Activated T-cell treated with anti-CD3 and anti-CD28 coated beads, Interleukin-2, amount 50 U/mL, for 24 hours (primary cell): ENCODE data around the gene ROBO3.

Experiments used
- DNase-seq: peaks from one replicate; pipeline ENCODE4 v3.0.0-alpha.2; 2020
- H3K27ac Mint-ChIP-seq: 2 replicates; pipeline ENCODE4 v1.8.0; 2020; ENCODE audit warnings: mild to moderate bottlenecking, mixed read lengths
- H3K27me3 Mint-ChIP-seq: 2 replicates; pipeline ENCODE4 v1.8.0; 2020; ENCODE audit warnings: mixed read lengths
- H3K36me3 Mint-ChIP-seq: 2 replicates; pipeline ENCODE4 v1.8.0; 2020; ENCODE audit warnings: low read depth, mixed read lengths
- H3K4me1 Mint-ChIP-seq: 2 replicates; pipeline ENCODE4 v1.8.0; 2020; ENCODE audit warnings: low read depth, mixed read lengths
- H3K4me3 Mint-ChIP-seq: 2 replicates; pipeline ENCODE4 v1.8.0; 2020; ENCODE audit warnings: mild to moderate bottlenecking, moderate library complexity, mixed read lengths
- H3K9me3 Mint-ChIP-seq: 2 replicates; pipeline ENCODE4 v1.8.0; 2020; ENCODE audit warnings: mixed read lengths

ROBO3 gene

DNA sequence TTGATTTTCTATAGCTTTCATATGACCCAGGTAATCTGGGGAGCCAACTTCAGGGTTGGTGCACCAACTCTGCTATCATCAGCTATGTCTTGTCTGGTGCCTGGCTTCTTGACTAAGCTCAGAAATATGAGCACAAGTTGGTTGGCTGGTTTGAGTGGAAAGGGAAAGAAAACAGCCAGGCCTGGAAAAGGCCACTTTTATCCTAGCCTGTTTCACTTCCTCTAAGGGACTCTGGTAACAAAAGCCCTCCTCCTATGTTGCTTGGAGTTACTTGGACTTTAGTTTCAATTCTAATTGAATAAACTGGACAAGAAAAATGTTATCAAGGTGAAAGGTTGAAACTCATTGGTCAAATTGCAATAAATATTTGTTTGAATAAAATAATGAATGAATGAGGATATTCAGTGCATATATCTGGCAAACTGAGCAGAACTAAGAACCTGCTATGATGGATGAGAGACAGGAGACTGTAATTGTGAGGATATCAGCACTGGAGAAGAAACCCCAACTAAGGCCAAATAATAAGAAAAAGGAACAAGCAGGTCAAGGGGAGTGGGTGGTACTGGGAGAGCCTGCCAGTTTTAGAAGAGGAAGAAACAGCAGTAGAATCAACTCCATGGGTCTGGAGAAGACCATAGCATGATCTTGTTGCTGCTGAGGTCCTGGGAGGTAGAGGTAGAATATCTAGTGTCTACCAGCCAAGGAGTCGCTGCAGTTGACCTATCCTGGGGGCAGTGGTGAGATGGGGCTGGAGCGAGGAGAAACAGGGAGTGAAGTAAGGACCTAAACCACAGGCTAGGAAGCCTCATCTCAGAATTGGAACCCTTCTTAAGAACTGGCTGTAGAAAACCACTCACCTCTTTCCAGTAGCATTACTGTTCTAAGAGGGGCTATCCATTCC is 24.2 kb downstream of the ROBO3 start:
- peaks cover 12% of the 10 kb centered on the region for H3K27me3 Mint-ChIP-seq
- no peaks in the 10 kb centered on the region for H3K4me1 Mint-ChIP-seq
- no peaks in the 10 kb centered on the region for H3K9me3 Mint-ChIP-seq
- no peak overlapping the region for H3K27ac Mint-ChIP-seq
- H3K4me3 Mint-ChIP-seq, result no peak overlapping the region
- no peak for DNase-seq
- H3K36me3 Mint-ChIP-seq, result no peaks in the 10 kb centered on the region

DNA sequence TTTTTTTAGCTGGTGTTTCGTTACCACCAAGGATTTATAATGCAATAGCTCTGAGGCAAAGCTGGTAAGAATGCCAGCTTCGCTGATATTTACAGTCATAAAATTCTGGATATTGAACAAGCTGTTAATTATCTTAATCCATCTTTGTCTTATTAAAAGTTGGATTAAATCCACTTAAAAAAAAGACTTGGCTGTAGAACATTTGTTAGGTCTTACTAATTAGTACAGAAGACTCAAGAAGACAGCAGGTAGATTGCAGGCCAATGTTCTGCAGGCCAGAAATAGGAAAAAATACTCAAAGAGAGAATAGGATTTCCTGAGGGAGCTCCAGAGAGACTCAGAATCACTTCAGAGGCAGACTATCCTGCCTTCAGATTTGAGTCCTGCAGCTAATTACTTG is 24.9 kb downstream of the ROBO3 start:
- H3K4me1 Mint-ChIP-seq, result no peaks in the 10 kb centered on the region
- DNase-seq, result no peak
- no peaks in the 10 kb centered on the region for H3K36me3 Mint-ChIP-seq
- peaks cover 10% of the 10 kb centered on the region for H3K27me3 Mint-ChIP-seq
- no peak overlapping the region for H3K4me3 Mint-ChIP-seq
- H3K27ac Mint-ChIP-seq, result no peak overlapping the region
- H3K9me3 Mint-ChIP-seq, result no peaks in the 10 kb centered on the region

DNA sequence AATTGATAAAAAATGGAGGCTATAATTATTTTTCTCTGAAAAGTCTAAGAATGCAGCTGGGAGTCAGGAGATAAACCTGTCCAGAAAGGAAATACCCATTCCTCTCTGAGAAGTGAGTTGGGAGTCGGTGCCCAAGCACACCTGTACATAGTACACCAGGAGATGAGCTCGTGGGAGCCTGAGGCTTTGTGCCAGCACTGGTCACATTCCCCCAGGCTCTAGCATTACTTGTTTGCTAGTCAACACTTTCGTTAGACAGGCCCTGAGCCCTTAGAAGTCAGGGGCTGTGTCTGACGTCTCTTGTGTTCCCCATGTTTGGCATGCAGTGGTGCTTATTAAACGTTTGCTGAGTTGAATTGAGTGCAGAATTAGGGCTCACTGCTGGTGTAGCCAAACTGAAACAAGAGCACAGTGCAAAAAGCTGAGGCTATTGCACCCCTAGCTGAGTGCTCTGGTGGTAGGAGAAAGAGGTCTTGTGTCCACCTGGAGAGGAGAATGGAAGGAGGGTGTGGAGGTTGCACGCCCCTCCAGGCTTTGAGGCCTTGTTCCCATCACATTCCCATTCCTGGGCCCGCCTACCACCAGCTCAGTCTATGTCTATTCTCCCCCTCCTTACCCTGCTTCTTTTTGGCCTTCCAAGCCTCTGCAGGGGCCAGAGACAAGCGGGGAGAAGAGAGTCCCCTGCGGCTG is 25.6 kb downstream of the ROBO3 start:
- Mint-ChIP-seq H3K36me3 (no peaks in the 10 kb centered on the region), H3K27ac (no peak overlapping the region), H3K9me3 (no peaks in the 10 kb centered on the region), H3K4me3 (no peak overlapping the region), H3K27me3 (peaks cover 5% of the 10 kb centered on the region), H3K4me1 (no peaks in the 10 kb centered on the region)
- no peak for DNase-seq

DNA sequence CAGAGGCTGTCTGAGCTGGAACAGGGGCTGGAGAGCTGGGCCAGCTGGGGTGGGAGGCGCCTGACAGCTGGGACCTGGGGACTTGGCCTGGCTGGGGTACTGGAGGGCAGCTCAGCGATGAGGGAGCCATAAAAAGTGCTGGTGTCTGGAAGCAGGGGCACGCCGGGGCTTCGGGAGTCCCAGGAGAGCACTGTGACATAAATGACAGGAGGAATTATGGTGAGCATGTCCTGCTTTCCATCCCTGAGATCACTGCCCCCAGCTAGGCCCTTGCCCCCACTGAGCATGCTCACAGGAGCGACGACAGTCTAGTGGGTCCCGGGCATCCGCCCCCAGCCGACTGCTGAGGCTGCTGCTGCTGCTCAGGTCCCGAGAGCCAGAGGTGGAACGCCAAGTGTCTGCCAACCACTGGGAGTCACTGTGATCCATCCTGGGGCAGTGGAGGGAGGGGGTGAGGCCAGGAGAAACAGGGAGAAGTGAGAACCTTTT is 26.2 kb downstream of the ROBO3 start:
- Mint-ChIP-seq H3K4me1 (no peaks in the 10 kb centered on the region), H3K27ac (no peak overlapping the region), H3K36me3 (no peaks in the 10 kb centered on the region), H3K9me3 (no peaks in the 10 kb centered on the region), H3K27me3 (peaks cover 2% of the 10 kb centered on the region), H3K4me3 (no peak overlapping the region)
- DNase-seq, result no peak

DNA sequence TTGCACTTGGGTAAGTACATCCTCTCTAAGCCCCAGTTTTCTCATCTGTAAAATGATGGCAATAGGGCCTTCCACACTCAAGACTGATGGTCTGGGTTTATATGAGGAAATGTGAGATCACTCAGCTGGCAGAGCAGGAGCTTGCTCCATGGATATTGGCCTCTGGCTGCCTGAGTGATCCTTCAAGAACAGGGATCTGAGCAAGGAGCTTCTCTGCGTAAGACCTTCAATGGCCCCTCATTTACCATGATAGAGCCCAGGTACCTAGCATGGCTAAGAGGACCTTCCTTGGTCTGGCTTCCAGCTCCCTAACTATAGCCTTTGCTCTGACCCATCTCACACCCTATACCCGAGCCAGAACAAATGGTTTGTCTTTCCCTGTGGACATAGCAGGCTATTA is 26.9 kb downstream of the ROBO3 start:
- Mint-ChIP-seq H3K27me3 (no peaks in the 10 kb centered on the region), H3K27ac (no peak overlapping the region), H3K4me1 (no peaks in the 10 kb centered on the region), H3K4me3 (no peak overlapping the region), H3K9me3 (no peaks in the 10 kb centered on the region), H3K36me3 (no peaks in the 10 kb centered on the region)
- no peak for DNase-seq

DNA sequence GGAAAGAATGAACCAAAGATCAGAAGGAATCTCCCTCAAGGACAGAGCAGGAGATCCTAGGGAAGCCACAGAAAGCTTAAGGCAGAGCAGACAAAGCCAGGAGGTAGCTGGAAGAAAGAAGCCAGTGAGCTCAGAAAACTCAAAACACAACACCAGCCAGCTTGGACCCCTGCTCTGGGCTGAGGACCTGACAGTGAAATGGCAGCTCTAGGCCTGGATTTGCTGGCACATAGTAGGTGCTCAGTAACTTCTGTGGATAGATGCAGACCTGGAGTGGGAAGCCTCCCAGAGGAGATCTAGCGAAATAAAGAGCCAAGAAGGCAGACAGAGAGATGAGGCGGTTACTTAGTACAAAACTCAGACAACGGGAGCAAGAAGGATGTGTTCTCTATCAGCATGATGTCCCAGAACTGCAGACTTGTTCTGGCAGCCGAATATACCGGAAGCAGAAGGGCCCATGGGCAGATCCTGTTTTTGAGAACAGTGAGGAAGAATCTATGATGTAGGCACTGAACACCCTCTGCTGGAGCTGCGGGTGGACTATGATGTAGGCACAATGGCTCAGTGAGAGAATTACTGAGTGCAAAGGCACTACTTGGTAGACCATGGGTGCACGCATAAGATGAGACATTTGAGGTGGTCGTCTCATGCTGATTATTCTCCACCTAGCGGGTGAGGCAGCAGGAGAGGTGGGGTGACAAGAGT is 27.7 kb downstream of the ROBO3 start:
- Mint-ChIP-seq H3K4me1 (peaks cover 2% of the 10 kb centered on the region), H3K9me3 (no peaks in the 10 kb centered on the region), H3K27me3 (no peaks in the 10 kb centered on the region), H3K27ac (no peak overlapping the region), H3K4me3 (no peak overlapping the region), H3K36me3 (no peaks in the 10 kb centered on the region)
- no peak for DNase-seq

DNA sequence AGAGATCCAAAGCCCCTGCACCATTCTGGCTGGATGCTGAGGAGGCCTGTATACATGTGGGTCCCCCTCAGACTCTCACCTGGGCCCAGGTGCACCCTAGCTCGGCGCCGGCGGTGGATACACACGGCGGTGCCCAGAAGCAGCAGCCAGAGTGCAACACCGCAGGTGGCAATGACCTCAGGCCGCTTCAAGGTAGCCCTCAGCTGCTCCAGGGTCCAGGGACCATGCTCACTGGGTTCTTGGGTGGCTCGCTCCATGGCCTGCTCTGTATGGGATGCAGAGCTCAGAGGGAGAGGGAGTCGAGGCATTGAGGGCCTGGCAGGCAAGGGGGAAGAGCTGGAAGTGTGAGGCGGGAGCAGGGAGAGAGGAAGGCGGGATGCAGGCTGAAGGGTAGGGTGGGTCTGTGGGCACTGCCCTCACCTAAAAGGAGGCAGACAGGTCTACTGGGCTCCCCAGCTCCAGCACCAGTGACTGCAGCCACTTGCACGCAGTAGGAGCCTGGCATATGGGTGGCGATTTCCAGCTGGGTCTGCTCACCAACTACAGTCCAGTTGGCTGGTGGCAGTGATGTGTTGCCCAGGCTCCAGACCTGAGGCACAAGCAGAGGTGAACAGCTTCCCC is 28.7 kb downstream of the ROBO3 start:
- H3K27me3 Mint-ChIP-seq, result no peaks in the 10 kb centered on the region
- no peaks in the 10 kb centered on the region for H3K9me3 Mint-ChIP-seq
- H3K4me1 Mint-ChIP-seq, result peaks cover 2% of the 10 kb centered on the region
- H3K4me3 Mint-ChIP-seq, result no peak overlapping the region
- H3K36me3 Mint-ChIP-seq, result no peaks in the 10 kb centered on the region
- no peak for DNase-seq
- H3K27ac Mint-ChIP-seq, result no peak overlapping the region

DNA sequence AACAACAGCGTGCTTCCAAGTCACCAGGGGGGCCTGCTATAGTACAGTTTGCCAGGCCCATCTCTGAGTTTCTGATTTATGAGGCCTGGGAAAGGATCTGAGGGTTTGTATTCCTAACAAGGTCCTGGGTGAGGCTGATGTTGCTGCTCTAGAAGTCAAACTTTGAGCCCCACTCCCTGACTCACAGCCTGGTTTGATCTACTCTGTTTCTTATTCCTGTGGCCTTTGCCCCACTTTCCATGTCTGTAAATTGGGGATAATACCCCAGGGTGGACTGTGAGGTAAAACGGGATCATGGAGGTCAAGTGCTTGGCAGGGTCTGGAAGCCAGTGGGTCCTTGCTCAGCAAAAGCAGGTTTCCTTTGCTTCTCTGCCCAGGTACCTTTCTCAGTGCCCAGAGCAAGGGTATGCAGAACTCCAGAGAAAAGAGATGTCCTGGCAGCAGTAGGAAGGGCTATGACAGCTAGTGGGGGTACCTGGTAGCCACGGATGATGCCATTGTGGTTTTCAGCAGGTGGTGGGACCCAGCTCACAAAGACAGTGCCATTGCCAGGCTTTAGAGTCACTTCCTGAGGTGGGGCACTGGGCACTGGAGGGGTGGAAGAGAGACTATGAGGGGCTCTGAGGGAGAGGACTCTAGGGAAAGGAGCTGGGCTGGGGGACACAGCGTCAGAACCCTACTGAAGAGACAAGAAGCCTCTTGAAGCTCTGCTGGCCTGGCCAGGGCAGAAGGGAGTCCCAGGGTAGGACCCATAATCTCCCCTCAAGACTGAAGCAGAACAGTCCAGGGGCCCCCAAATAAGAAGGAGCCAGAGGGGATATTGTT is 29.6 kb downstream of the ROBO3 start:
- no peak for DNase-seq
- Mint-ChIP-seq H3K4me3 (no peak overlapping the region), H3K27me3 (peaks cover 3% of the 10 kb centered on the region), H3K4me1 (peaks cover 2% of the 10 kb centered on the region), H3K36me3 (no peaks in the 10 kb centered on the region), H3K9me3 (no peaks in the 10 kb centered on the region), H3K27ac (no peak overlapping the region)

DNA sequence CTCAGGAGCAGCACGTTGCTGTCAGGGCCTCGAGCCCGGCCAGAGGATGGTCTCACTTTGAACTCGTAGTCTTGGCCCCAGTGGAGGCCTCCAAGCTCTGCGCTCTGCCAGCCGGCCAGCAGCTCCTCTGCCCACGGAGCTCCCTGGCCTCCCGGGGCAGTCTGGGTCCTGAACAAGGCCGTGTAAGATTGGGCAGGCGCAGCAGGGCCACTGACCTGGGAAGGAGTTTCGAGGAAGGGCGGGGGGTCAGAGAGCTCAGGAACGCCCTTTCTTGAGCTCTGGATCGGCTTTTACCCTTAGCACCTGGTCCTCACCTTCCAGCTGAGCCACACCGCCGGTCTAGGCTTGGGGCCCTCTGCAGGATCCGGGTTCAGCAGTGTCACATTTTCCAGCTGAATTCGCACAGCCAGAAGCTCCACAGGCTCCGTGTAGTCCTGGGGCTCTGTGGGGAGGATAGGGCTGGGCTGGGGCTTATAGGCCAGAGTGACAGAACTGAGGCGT is 30.3 kb downstream of the ROBO3 start:
- H3K27me3 Mint-ChIP-seq, result peaks cover 5% of the 10 kb centered on the region
- no peak overlapping the region for H3K27ac Mint-ChIP-seq
- no peaks in the 10 kb centered on the region for H3K9me3 Mint-ChIP-seq
- peaks cover 2% of the 10 kb centered on the region for H3K4me1 Mint-ChIP-seq
- no peak for DNase-seq
- no peak overlapping the region for H3K4me3 Mint-ChIP-seq
- no peaks in the 10 kb centered on the region for H3K36me3 Mint-ChIP-seq

DNA sequence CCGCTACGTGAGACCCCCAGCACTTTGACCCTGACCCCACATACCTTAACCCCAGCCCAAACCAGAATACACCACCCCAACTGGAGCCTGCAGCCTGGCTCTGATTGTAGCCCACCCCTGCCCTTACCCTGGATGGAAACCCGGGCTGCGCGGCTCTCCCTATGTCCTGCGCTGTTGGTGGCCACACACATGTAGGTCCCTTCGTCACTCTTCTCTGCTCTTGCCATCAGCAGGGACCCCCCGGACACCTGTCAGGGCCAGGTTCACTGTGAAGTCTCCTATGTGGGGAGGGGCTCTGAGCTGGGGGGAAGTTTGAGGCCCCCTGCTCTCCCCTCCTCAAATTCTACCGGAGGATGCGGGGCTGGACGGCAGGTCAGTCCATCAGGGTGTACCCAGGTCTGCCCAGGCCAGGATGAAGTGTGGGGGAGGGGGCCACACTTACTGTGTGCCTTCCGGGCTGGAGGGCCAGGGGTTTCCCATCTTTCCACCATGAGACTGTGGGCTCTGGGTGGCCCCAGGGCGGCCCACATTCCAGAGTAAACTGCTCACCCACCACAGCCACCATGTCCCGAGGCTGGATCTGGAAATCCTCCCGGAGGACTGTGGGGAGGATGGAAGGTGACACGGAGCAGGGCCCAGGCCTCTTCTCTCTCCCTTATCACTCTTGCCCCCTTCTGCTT is 31.0 kb downstream of the ROBO3 start:
- H3K4me3 Mint-ChIP-seq, result no peak overlapping the region
- H3K27me3 Mint-ChIP-seq, result peaks cover 6% of the 10 kb centered on the region
- H3K27ac Mint-ChIP-seq, result no peak overlapping the region
- peaks cover 2% of the 10 kb centered on the region for H3K4me1 Mint-ChIP-seq
- H3K9me3 Mint-ChIP-seq, result no peaks in the 10 kb centered on the region
- DNase-seq, result no peak
- H3K36me3 Mint-ChIP-seq, result no peaks in the 10 kb centered on the region

DNA sequence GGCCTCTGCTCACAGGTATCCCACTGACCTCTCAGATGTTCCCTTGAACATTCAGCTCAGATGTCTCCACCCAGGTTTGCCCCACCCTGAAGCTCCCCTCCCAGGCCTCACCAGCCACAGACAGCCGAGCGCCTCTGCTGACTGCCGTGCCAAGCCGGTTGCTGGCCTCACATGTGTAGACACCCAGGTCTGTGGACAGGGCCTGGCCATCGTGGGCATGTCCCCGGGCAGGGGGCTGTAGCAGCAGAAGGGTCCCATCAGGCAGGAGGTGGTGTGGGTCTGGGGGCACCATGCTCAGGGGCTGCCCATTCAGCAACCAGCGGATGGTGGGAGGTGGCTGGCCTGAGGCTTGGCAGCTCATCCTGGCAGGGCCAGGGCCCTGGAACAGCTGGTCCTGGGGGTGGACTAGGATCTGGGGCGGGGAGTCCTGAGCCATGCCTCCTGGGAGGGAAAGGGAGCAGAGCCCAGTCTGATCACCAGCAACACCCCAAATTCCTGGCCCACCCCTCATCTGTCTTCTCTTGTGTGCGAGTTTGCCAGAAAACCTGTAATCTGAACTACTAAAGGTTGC is 31.7 kb downstream of the ROBO3 start:
- DNase-seq, result no peak
- H3K4me3 Mint-ChIP-seq, result no peak overlapping the region
- no peak overlapping the region for H3K27ac Mint-ChIP-seq
- H3K27me3 Mint-ChIP-seq, result peaks cover 12% of the 10 kb centered on the region
- no peaks in the 10 kb centered on the region for H3K36me3 Mint-ChIP-seq
- H3K9me3 Mint-ChIP-seq, result no peaks in the 10 kb centered on the region
- H3K4me1 Mint-ChIP-seq, result peaks cover 2% of the 10 kb centered on the region

DNA sequence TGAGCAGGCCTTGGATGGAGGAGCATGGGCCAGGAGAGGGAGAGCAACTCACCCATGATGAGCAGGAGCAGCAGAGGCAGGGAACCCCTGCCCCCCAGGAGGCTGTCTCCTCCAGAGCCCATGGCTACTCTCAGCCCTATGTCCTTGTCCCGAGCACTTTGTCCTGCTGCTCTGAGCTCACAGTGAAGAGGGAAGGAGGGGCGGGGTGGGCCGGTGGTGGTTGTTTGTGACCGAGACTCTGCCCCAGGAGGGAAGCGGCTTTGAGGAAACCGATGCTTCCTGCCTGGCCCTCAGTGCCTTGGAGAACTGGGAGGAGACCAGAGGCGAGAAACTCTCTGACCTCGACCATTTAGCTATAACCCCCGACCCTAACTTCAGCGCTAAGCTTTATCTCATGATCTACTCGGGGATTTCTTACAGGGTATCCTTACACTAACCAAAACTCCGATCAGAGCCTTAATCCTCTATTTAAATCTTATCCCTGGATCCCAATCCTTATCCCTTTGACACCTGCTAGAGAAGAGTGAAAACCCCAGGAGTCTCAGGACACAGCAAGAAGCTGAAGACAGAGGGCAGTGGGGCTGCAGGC is 32.5 kb downstream of the ROBO3 start, which contains the start of gene ROBO4:
Gene ROBO4 (minus strand): TSS at position 192 of the 589 bp plus-strand sequence. CDS start 70 bp downstream, at position 122.
- Mint-ChIP-seq H3K27ac (no peak within 1 kb of the TSS), H3K4me1 (peaks cover 2% of the 10 kb centered on the region), H3K27me3 (peaks cover 12% of the 10 kb centered on the region), H3K9me3 (no peaks in the 10 kb centered on the region), H3K36me3 (no peaks in the 10 kb centered on the region), H3K4me3 (no peak within 1 kb of the TSS)
- no peak for DNase-seq
